HG03457 (cell line): ENCODE results near the gene PSEN2.
"Not testable (repeated sequence)": the region's sequence is repeated elsewhere in the genome, so short reads cannot be mapped to it uniquely, and the experiment has no call there.

Experiments used
- ATAC-seq: cut with Tn5 transposase; IDR thresholded peaks from one replicate; pipeline ENCODE4 v1.9.1; 2021; ENCODE audit warnings: moderate number of reproducible peaks; ENCODE audit not compliant: unreplicated experiment

The PSEN2 gene

GRCh38 chr1:226870401-226871279 is at the start of gene PSEN2:
TSS of gene PSEN2 (plus strand) at chr1:226870616. CDS start at chr1:226881908, 11,292 bp downstream.
- peak; percentile 82 for ATAC-seq

GRCh38 chr1:226820941-226821718 is 49.3 kb upstream of the PSEN2 start:
- ATAC-seq = no peak

- ATAC-seq = no peak
Measured at GRCh38 chr1:226821719-226822085, 48.7 kb upstream of the PSEN2 start.

GRCh38 chr1:226823643-226824042 is 46.8 kb upstream of the PSEN2 start:
- no peak for ATAC-seq

- ATAC-seq = no peak
Measured at GRCh38 chr1:226825037-226825745, 45.2 kb upstream of the PSEN2 start.

- no peak for ATAC-seq
Measured at GRCh38 chr1:226825746-226826100, 44.7 kb upstream of the PSEN2 start.

GRCh38 chr1:226826479-226827261 is 43.7 kb upstream of the PSEN2 start:
- ATAC-seq = no peak

- ATAC-seq = no peak
Measured at GRCh38 chr1:226827458-226827857, 43.0 kb upstream of the PSEN2 start.

- ATAC-seq = peak; percentile 96
Measured at GRCh38 chr1:226827968-226828513, 42.4 kb upstream of the PSEN2 start.

- no peak for ATAC-seq
Measured at GRCh38 chr1:226829105-226829504, 41.3 kb upstream of the PSEN2 start.

- ATAC-seq = no peak
Measured at GRCh38 chr1:226831953-226832352, 38.5 kb upstream of the PSEN2 start.

GRCh38 chr1:226832613-226833012 is 37.8 kb upstream of the PSEN2 start:
- ATAC-seq = no peak

- ATAC-seq = not testable (repeated sequence)
Measured at GRCh38 chr1:226834179-226834578, 36.2 kb upstream of the PSEN2 start.

- not testable (repeated sequence) for ATAC-seq
Measured at GRCh38 chr1:226835396-226835795, 35.0 kb upstream of the PSEN2 start.

- ATAC-seq = not testable (repeated sequence)
Measured at GRCh38 chr1:226837966-226838365, 32.5 kb upstream of the PSEN2 start.

- no peak for ATAC-seq
Measured at GRCh38 chr1:226838456-226838855, 32.0 kb upstream of the PSEN2 start.

- no peak for ATAC-seq
Measured at GRCh38 chr1:226845624-226846023, 24.8 kb upstream of the PSEN2 start.

- no peak for ATAC-seq
Measured at GRCh38 chr1:226846786-226847185, 23.6 kb upstream of the PSEN2 start.

- ATAC-seq = not testable (repeated sequence)
Measured at GRCh38 chr1:226854548-226854947, 15.9 kb upstream of the PSEN2 start.

- ATAC-seq = no peak
Measured at GRCh38 chr1:226862890-226863289, 7.5 kb upstream of the PSEN2 start.
